GM21360 (cell line): Measurements from ENCODE around the gene SH3GLB1.

Experiments
- ATAC-seq: cut with Tn5 transposase; IDR thresholded peaks from one replicate; pipeline ENCODE4 v1.9.1; 2021; ENCODE audit warnings: mild to moderate bottlenecking, moderate library complexity; ENCODE audit not compliant: unreplicated experiment

SH3GLB1 gene

GRCh38 chr1:86773341-86774288, 69.2 kb downstream of the SH3GLB1 start:
- no peak for ATAC-seq

- peak; percentile 95 for ATAC-seq
These were observed 70.2 kb downstream of the SH3GLB1 start for GRCh38 chr1:86774305-86775295.

GRCh38 chr1:86775395-86775794, 71.0 kb downstream of the SH3GLB1 start:
- ATAC-seq = no peak

- ATAC-seq = no peak
These were observed 71.7 kb downstream of the SH3GLB1 start for GRCh38 chr1:86776108-86776507.

GRCh38 chr1:86778569-86779239, 74.3 kb downstream of the SH3GLB1 start:
- ATAC-seq = no peak

GRCh38 chr1:86779308-86780191, 75.2 kb downstream of the SH3GLB1 start:
- ATAC-seq = no peak

- ATAC-seq = no peak
These were observed 78.1 kb downstream of the SH3GLB1 start for GRCh38 chr1:86782482-86782881.

GRCh38 chr1:86787621-86788020, 83.2 kb downstream of the SH3GLB1 start:
- no peak for ATAC-seq

GRCh38 chr1:86788300-86789206, 84.2 kb downstream of the SH3GLB1 start:
- no peak for ATAC-seq

GRCh38 chr1:86795316-86795715, 90.9 kb downstream of the SH3GLB1 start:
- no peak for ATAC-seq
